Measurements from ENCODE around the gene CDH2.

CDH2 gene

GRCh38 chr18:28075501-28075900 lies 101.4 kb downstream of the CDH2 start:
- DNase-seq (ENCODE audit: extremely low read depth, low read depth): no peak

GRCh38 chr18:28074076-28074475 lies 102.9 kb downstream of the CDH2 start:
- TF ChIP-seq CTCF (IDR thresholded peaks at IDR 0.05; ENCODE audit: low read depth, low read length): no peak
- no peak for DNase-seq (ENCODE audit: extremely low read depth, low read depth)

More at GRCh38 chr18:28075501-28075900, 101.4 kb downstream of the CDH2 start:
- no peak for TF ChIP-seq CTCF (IDR thresholded peaks at IDR 0.05; ENCODE audit: low read depth, low read length)

- no peak for TF ChIP-seq CTCF (IDR thresholded peaks at IDR 0.05; ENCODE audit: low read depth, low read length)
- no peak for DNase-seq (ENCODE audit: extremely low read depth, low read depth)
Measured at GRCh38 chr18:28073658-28074057, 103.3 kb downstream of the CDH2 start.

DNA sequence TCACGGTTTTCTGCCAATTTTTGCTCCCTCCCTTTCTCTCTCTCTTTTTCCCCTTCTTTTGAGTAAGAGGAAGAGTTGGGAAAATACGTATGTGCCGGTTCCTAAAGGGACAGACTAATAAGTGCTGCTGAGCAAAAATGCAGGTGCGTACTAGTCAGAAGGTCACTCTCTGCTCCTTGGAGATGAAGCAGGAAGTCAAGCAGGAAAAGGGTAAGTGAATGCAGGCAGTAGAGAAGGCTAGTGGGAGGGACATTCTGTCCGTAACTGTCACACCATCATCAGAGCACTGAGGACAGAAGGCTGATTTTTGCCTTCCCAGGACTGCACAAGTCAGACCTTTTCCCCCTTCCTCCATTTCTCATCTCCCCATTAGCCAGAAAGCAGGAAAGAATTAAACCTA lies 105.7 kb downstream of the CDH2 start:
- DNase-seq (ENCODE audit: extremely low read depth, low read depth): no peak
- TF ChIP-seq CTCF (IDR thresholded peaks at IDR 0.05; ENCODE audit: low read depth, low read length): no peak

DNA sequence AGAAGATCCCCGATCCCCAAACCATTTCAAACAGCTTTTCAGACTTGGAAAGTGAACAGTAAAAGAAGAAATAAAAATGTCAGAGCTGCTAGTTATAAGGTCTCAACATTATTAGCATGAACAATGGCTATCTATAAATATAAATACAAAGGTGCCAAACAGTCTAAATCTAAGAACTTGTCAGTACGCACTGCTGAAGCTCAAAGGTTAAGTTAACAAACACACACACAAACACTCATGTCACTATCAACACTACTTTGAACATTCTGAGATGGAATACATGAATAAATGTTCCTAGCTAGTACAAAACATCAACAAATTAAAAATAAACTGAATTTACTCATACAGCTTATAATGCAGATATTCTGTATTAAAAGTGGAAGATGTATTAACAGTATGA lies 108.7 kb downstream of the CDH2 start:
- no peak for DNase-seq (ENCODE audit: extremely low read depth, low read depth)
- TF ChIP-seq CTCF (IDR thresholded peaks at IDR 0.05; ENCODE audit: low read depth, low read length): no peak

DNA sequence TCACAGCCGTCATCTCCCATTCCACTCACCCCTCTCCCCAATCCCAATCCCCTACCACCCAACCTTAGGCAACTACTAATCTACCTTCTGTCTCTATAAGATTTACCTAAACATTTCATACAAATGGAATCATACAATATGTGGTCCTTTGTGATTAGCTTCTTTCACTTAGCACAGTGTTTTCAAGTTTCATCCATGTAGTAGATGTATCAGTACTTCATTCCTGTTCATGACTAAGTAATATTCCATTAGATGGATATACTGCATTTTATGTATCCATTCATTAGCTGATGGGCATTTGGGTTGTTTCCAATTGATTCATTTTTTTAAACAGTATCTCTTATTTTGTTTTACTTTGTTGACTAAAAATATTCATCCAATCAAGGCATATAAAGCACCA lies 109.6 kb downstream of the CDH2 start:
- TF ChIP-seq CTCF (IDR thresholded peaks at IDR 0.05; ENCODE audit: low read depth, low read length): no peak
- DNase-seq (ENCODE audit: extremely low read depth, low read depth): no peak

GRCh38 chr18:28065793-28066186 lies 111.1 kb downstream of the CDH2 start:
- TF ChIP-seq CTCF (IDR thresholded peaks at IDR 0.05; ENCODE audit: low read depth, low read length): no peak
- DNase-seq (ENCODE audit: extremely low read depth, low read depth): no peak
